Chondrocyte (in vitro differentiated cells): ENCODE results near the gene KATNAL2. TPM values are rescaled to one million over a fixed set of nuclear protein-coding genes. Genes with fewer than 3 reads are reported as not detected.

ENCODE experiments used
- DNase-seq: peaks from one replicate; pipeline ENCODE4 v3.0.0; 2021; ENCODE audit warnings: mixed read lengths, low spot score
- H3K27ac Mint-ChIP-seq: one replicate; pipeline ENCODE4 v1.8.0; 2021; ENCODE audit warnings: mild to moderate bottlenecking, moderate library complexity, mixed read lengths; ENCODE audit not compliant: unreplicated experiment
- H3K27me3 Mint-ChIP-seq: 2 replicates; pipeline ENCODE4 v1.8.0; 2021; ENCODE audit warnings: low read depth, mixed read lengths
- H3K36me3 Mint-ChIP-seq: 2 replicates; pipeline ENCODE4 v1.8.0; 2021; ENCODE audit warnings: low read depth, mixed read lengths
- H3K4me1 Mint-ChIP-seq: 2 replicates; pipeline ENCODE4 v1.8.0; 2021; ENCODE audit warnings: low read depth, mild to moderate bottlenecking, mixed read lengths
- H3K4me3 Mint-ChIP-seq: one replicate; pipeline ENCODE4 v1.8.0; 2021; ENCODE audit warnings: mild to moderate bottlenecking, moderate library complexity, mixed read lengths; ENCODE audit not compliant: unreplicated experiment
- H3K9me3 Mint-ChIP-seq: 2 replicates; pipeline ENCODE4 v1.8.0; 2021; ENCODE audit warnings: low read depth, mixed read lengths
- total RNA-seq: library from RNA; stranded (reverse); gene quantifications from 3 replicates; pipeline ENCODE4 v1.2.1, GENCODE V29; 2021
- TF ChIP-seq, protein P1 (sequence below): fragments of 200-600 bp; sonication (generic); IDR thresholded peaks from 2 replicates; pipeline ENCODE4 v1.5.0; 2021; ENCODE audit warnings: antibody characterized with exemption, mild to moderate bottlenecking, moderate library complexity

Gene KATNAL2
- total RNA-seq, 1 donor from 2014 or later, result 7.4 TPM

DNA sequence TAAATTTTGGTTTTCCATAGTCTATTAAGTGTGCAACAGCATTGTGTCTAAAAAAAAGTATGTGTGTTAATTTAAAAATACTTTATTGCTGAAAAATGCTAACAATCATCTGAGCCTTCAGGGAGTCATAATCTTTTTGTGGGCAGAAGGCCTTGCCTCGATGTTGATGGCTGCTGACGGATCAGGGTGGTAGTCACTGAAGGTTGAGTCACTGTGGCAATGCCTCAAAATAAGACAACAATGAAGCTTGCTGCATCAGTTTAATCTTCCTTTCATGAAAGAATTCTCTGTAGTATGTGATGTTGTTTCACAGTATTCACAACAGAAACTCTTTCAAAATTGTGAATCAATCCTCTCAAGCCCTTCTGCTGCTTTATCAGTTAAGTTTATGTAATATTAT is 201.6 kb downstream of the KATNAL2 start:
- TF ChIP-seq, protein P1, sequence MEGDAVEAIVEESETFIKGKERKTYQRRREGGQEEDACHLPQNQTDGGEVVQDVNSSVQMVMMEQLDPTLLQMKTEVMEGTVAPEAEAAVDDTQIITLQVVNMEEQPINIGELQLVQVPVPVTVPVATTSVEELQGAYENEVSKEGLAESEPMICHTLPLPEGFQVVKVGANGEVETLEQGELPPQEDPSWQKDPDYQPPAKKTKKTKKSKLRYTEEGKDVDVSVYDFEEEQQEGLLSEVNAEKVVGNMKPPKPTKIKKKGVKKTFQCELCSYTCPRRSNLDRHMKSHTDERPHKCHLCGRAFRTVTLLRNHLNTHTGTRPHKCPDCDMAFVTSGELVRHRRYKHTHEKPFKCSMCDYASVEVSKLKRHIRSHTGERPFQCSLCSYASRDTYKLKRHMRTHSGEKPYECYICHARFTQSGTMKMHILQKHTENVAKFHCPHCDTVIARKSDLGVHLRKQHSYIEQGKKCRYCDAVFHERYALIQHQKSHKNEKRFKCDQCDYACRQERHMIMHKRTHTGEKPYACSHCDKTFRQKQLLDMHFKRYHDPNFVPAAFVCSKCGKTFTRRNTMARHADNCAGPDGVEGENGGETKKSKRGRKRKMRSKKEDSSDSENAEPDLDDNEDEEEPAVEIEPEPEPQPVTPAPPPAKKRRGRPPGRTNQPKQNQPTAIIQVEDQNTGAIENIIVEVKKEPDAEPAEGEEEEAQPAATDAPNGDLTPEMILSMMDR, result no peak
- Mint-ChIP-seq H3K27ac (no peak overlapping the region), H3K4me1 (peaks cover 2% of the 10 kb centered on the region), H3K9me3 (no peaks in the 10 kb centered on the region), H3K36me3 (peaks cover 11% of the 10 kb centered on the region), H3K27me3 (no peaks in the 10 kb centered on the region), H3K4me3 (no peak overlapping the region)
- no peak for DNase-seq

DNA sequence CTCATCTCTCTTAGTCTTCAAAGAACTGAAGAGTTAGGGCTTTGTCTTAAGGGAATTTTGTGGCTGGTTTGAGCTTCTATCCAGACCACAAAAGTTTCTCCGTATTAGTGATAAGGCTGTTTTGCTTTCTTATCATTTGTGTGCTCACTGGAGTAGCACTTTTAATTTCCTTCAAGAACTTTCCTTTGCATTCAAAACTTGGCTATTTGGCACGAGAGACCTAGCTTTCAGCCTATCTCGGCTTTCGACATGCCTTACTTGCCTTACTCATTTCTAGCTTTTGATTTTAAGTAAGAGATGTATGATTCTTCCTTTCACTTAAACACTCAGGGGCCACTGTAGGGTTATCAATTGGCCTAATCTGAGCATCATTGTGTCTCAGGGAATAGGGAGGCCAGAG is 203.0 kb downstream of the KATNAL2 start:
- Mint-ChIP-seq H3K4me1 (peaks cover 2% of the 10 kb centered on the region), H3K27ac (no peak overlapping the region)
- no peak for DNase-seq

GRCh38 chr18:47121146-47121545 is 203.7 kb downstream of the KATNAL2 start:
- H3K4me1 Mint-ChIP-seq, result peaks cover 2% of the 10 kb centered on the region
- H3K9me3 Mint-ChIP-seq, result no peaks in the 10 kb centered on the region
- H3K27ac Mint-ChIP-seq, result no peak overlapping the region
- TF ChIP-seq, protein P1, result no peak
- peaks cover 9% of the 10 kb centered on the region for H3K36me3 Mint-ChIP-seq
- H3K4me3 Mint-ChIP-seq, result no peak overlapping the region
- DNase-seq, result no peak
- H3K27me3 Mint-ChIP-seq, result no peaks in the 10 kb centered on the region

More for the DNA sequence above, 203.0 kb downstream of the KATNAL2 start:
- Mint-ChIP-seq H3K27me3 (no peaks in the 10 kb centered on the region), H3K36me3 (peaks cover 11% of the 10 kb centered on the region), H3K9me3 (no peaks in the 10 kb centered on the region), H3K4me3 (no peak overlapping the region)
- TF ChIP-seq, protein P1, result no peak

GRCh38 chr18:47141289-47141688 is 223.9 kb downstream of the KATNAL2 start:
- Mint-ChIP-seq H3K4me1 (peaks cover 11% of the 10 kb centered on the region), H3K9me3 (no peaks in the 10 kb centered on the region)

DNA sequence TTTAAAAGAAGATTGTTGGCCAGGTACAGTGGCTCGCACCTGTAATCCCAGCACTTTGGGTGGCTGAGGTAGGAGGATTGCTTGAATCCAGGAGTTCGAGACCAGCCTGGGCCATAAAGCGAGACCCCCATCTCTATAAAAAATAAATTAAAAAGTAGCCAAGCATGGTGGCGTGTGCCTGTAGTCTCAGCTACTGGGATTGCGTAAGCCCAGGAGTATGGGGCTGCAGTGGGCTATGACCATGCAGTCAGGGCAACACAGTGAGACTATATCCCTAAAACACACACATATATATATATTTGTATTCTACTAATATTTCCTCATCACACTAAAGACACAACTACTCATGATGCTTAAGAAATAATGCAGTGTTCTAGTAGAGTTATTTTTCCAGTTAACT is 225.8 kb downstream of the KATNAL2 start:
- no peak for DNase-seq
- peaks cover 14% of the 10 kb centered on the region for H3K4me1 Mint-ChIP-seq

More at GRCh38 chr18:47141289-47141688, 223.9 kb downstream of the KATNAL2 start:
- DNase-seq, result no peak
- no peak overlapping the region for H3K27ac Mint-ChIP-seq
- peaks cover 2% of the 10 kb centered on the region for H3K36me3 Mint-ChIP-seq
- no peaks in the 10 kb centered on the region for H3K27me3 Mint-ChIP-seq
- H3K4me3 Mint-ChIP-seq, result no peak overlapping the region
- TF ChIP-seq, protein P1, result no peak

More for the DNA sequence above, 225.8 kb downstream of the KATNAL2 start:
- H3K9me3 Mint-ChIP-seq, result no peaks in the 10 kb centered on the region
- H3K36me3 Mint-ChIP-seq, result no peaks in the 10 kb centered on the region
- no peak overlapping the region for H3K27ac Mint-ChIP-seq
- H3K27me3 Mint-ChIP-seq, result no peaks in the 10 kb centered on the region
- no peak overlapping the region for H3K4me3 Mint-ChIP-seq
- TF ChIP-seq, protein P1, result no peak
